Measurements from ENCODE around the gene ACOT8.

DNA sequence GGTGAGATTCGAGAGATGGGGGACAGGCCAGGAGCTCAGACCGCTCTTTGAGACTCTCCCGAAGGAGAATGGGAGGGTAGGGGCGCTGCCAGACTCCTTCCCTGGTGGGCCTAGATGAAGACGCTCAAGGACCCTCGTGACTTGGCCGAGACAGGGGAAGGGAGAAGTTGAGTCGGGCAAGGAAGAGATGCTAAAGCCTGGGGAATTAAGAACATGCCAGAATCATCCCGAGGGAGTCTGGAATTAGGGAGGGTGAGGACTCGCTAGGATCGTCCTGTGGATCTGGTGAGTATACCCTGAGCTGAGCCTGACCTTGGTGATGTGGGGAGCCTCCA is 44.2 kb downstream of the ACOT8 start:
- TF ChIP-seq, protein P1, sequence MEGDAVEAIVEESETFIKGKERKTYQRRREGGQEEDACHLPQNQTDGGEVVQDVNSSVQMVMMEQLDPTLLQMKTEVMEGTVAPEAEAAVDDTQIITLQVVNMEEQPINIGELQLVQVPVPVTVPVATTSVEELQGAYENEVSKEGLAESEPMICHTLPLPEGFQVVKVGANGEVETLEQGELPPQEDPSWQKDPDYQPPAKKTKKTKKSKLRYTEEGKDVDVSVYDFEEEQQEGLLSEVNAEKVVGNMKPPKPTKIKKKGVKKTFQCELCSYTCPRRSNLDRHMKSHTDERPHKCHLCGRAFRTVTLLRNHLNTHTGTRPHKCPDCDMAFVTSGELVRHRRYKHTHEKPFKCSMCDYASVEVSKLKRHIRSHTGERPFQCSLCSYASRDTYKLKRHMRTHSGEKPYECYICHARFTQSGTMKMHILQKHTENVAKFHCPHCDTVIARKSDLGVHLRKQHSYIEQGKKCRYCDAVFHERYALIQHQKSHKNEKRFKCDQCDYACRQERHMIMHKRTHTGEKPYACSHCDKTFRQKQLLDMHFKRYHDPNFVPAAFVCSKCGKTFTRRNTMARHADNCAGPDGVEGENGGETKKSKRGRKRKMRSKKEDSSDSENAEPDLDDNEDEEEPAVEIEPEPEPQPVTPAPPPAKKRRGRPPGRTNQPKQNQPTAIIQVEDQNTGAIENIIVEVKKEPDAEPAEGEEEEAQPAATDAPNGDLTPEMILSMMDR (IDR thresholded peaks at IDR 0.05): no peak
- TF ChIP-seq EZH2 (IDR thresholded peaks at IDR 0.05): no peak
- no peak for TF ChIP-seq EZH2phosphoT487 (IDR thresholded peaks at IDR 0.05)

Measured in neural progenitor cell (in vitro differentiated cells).